ENCODE measurements around the gene PIP4K2C.
"Not testable (repeated sequence)": the region's sequence is repeated elsewhere in the genome, so short reads cannot be mapped to it uniquely, and the experiment has no call there.

The PIP4K2C gene

DNA sequence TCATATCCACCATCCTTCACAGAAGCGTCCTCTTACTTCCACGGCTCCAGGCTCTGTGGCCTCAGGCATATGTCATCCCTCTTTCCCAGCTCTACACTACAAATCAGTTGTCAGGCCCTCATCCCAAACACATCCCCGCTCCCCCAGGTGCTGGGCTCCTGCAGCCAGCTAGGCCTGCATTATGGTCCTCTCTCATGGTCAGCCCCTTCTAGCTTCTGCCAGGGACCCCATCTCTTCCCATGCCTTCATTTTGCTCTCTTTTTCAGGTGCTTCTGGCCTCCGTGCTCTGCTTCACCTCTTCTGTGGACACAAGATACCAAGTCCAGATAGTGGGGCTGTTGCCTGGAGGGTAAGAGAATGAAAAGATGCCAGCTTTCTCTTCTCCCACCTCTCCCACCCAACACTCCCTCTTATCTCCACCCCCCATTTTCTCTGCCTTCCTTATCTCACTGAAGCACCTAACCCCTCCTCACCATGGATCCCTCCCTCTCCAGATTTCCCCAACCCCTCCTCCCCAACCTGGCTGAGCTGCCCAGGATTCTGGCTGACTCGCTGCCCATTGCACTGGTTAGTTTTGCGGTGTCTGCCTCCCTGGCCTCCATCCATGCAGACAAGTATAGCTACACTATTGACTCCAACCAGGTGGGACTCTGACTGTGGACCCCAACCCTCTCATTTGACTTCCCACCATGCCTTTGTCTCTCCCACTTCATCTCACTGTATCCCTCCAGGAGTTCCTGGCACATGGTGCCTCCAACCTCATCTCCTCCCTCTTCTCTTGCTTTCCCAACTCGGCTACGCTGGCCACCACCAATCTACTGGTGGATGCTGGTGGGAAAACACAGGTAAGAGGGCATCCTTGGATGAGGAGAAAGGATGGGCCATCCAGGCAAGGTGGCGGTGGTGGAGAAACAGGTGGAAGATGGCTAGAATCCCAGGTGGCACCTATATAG, 31.6 kb downstream of the PIP4K2C start:
- FAIRE-seq: no peak

DNA sequence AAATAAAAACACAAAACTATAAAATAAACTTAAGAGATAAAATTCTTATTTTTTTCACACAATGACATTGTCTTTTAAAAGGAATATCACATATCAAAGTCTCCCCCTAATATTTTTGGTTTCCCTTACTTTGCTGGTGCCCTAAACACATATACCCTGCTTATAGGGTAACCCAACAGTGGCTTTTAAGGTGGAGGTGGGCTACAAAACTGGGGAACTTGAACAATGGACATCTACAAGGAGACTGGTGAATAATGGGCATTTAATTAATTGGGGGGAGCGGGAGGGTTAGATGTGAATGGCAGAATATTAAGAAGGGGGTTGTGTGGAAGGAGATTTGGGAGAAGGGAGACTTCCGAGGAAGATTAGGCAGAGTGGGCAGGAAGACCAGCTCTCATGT, 32.4 kb downstream of the PIP4K2C start:
- FAIRE-seq: no peak

DNA sequence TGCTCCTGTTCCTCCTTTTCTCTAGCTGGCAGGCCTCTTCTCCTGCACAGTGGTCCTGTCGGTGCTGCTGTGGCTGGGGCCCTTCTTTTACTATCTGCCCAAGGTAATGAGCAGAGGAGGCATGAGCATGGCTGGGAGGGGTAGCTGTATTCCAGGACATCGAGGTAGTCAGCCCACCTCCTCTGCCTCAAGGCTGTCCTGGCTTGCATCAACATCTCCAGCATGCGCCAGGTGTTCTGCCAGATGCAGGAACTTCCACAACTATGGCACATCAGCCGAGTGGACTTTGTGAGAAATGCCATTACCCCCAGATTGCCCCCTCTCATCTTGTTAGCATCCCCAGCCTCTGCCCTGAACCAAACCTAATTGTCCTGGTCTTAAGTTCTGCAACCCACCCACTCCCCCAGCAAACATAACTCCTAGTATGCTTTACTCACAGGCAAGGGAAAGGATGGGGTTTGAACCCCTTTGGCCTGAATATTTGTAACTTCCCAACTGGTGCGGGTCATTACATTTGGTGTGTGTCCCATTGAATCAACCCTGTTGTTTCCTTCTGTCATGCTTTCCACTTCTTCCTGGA, 32.9 kb downstream of the PIP4K2C start:
- no peak for FAIRE-seq

DNA sequence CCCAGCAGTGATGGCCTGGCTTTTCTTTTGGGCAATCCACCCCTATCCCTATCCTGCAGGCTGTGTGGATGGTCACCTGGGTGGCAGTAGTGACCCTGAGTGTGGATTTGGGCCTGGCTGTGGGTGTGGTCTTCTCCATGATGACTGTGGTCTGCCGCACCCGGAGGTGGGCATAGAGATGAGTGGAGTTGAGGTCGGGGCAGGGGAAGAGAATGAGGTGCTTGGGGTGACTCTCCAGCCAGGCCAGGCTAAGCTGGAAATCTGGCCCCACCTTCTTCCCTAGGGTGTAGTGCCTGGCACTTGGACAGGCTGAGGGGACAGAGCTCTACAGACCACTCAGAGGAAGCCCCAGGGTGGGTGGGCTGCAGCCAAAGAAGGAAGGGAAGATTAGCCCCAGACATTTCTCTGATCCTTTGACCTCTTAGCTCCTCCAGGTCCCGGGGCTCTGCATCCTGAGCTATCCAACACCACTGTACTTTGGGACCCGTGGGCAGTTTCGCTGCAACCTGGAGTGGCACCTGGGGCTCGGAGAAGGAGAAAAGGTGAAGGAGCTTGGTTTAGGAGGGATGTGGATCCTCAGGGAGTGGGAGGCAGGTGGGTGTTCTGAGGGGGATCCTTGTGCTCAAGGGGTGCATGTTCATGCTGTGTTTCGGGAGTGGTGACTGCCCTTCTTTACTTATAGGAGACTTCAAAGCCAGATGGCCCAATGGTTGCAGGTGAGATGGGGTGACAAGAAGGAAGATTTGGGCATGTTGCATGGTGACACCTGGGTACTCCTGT, 33.6 kb downstream of the PIP4K2C start:
- FAIRE-seq: no peak

GRCh38 chr12:57625261-57626032, 34.5 kb downstream of the PIP4K2C start:
- no peak for FAIRE-seq

DNA sequence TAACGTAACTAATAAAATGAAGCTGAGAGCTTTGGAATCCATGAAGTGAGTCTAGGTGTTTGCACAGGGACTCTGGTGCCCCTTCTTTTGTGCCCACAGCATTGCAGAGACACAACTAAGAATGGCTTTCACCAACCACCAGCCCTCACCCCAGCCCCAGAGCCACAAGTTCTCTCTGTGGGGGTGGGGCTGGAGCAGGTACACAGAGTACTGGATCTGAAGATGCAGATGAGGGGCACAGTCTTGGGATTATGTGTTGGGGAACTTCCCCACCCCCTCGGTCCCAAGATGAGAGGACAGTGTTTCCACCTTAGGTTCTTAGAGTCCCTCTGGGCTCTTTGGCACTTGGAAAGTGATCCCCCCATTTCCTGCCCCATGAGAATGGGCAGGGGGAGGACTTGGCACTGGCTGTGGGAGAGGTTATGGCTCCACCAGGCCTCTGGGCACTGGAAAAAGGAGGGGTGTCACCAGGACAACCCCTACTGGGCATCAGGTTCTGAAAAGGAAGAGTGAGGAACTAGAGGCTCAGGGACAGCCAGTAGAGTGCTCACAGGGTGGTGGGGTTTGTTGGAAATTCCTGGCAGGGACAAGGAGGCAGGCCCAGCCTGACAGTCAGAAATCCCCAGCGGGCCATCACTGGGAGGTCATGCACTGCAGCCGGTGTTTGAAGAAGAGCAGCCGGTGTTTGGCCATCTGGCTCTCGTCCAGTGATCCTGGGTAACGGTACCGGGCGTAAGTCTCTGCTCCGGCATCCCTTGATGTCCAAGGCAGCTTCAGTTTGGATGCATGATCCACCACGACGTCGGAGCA, 35.3 kb downstream of the PIP4K2C start:
- no peak for FAIRE-seq

DNA sequence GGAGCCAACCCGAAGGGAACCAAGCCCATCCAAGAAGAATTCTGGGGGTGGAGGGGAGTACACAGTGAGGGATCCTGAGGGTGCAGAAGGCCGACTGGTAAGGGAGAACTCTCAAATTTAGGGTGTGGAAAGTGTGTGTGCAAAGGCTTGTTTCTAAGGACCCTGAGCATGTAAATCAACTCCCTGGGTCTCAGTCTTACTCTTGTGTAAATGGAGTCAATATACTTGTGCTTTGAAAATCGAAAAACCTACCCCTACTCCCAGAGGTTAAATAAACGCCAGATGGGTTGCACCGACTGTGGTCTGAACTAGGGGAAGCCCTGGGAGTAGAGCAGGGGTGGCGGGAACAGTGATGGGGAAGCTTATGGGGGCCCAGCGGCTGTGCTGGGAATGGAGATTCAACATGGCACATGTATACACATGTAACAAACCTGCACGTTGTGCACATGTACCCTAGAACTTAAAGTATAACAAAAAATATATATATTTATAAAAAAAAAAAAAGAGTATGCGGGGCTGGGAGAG, 36.0 kb downstream of the PIP4K2C start:
- FAIRE-seq: no peak

DNA sequence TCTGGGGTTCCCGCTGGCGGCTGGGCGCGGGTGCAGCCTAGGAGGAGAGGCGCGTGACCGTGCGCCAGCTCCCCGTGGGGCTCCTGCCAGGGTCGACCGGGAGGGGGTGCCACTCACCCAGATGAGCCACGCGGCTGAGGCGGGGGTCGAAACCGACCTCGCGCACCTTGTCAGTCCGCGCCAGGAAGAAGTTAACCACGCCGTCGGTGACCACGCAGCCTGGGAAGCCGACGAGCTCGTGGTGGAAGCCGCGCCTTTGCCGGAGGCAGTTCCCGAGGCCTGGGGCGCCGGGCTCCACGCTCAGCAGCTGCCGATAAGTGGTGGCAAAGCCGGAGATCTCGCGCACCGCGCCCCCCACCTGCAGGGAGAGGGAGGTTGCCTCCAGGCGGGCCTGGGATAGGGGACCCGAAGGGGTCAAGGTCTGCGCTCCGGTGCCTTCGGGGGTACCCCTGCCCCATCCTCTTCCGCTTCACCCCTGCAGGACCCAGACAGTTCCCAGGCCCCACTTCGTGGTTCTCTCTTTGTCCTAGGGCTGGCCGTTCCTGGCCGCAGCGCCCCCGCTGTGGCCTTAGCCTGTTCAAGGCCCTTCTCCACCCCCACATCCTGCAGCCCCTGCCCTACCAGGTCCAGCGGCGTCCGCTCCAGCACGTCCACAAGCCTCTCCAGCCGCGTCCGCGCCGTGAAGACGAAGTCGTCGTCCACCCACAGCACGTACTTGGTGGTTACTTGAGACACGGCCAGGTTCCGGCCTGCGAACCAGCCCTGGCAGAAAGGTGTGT, 36.7 kb downstream of the PIP4K2C start:
- FAIRE-seq: no peak

GRCh38 chr12:57628280-57629191, 37.5 kb downstream of the PIP4K2C start:
- FAIRE-seq: no peak

DNA sequence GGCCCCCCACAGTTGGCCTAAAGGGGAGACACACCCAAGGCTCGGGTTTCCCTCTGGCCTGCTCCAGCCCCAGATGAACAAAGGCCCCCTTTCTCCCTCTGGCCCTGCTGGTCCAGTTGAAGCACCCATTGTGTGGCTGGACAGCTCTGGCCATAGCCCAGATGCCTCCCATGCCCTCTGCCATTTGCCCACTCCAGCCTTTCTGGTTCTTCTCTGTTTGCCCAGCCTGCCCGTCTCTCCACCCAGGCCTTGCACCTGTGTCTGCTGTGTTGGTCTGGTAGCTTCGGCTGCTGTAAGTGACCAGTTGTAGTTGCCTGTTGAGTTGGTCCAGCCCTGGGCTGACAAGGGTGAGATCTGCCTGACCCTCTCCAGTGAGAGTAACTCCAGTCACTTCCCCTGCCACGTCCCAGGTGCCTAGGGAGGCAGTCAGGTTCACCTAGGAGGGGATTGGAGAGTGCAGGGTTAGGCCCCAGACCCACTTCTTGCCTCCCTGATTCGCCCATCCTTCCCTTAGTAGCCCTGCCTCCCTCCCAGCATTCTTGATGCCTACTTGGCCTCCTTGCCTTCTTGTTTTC, 39.0 kb downstream of the PIP4K2C start:
- no peak for FAIRE-seq

DNA sequence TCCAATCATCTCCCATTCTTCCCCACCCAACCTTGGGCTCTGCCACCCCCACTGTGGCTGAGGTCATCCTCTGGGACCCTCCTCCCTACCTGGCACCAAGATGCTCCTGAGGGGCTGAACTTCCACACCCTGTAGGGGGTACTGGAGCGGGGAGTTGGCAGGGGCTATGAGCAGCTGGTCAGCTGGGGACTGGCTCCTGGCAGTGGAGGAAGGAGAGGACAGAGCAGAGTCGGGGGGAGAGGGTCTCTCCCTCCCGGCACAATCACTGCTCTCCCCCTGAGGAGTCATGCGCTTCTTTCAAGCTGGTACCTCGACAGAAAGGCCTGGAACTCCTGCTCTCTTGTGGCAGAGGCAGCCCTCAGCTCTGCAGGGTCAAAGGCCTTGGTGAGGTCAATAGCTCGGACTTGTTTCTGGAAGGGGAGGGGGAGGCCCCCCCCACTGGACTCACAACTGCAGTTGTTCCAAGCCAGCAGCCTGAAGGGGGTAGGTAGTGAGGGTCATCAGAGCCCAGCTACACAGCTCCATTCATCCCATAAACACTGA, 40.0 kb downstream of the PIP4K2C start:
- FAIRE-seq: no peak

DNA sequence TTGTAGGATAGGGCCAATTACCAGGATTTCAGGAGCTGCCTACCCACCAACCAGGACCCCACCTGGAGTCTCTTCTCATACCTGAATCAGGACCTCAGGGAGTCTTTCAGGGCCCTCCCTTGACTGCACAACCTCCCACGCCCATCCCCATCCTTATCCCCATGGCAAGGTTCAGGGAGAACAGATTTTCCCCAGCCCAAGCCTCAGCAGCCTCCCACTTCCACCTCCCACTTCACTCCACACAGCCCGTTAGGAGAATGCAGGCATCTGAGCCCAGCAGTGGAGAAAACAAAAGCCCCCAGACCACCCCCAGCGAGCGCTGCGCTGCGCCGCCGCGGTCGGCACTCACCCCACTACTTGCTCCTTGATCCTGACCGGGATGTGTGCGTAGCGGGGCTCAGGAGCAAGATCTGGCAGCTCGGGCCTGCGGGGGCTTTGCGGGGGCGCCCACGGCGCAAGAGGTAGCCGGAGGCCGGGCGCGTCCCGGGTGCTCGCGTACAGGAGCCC, 40.6 kb downstream of the PIP4K2C start:
- FAIRE-seq: no peak

GRCh38 chr12:57632073-57632957, 41.3 kb downstream of the PIP4K2C start:
- FAIRE-seq: no peak

GRCh38 chr12:57632958-57633840, 42.2 kb downstream of the PIP4K2C start, which contains the start of gene B4GALNT1:
TSS of gene B4GALNT1 (minus strand) at chr12:57633201. CDS start at chr12:57632132, 1,069 bp downstream.
- FAIRE-seq: no peak

GRCh38 chr12:57636731-57637130, 45.7 kb downstream of the PIP4K2C start:
- not testable (repeated sequence) for FAIRE-seq

- FAIRE-seq: no peak
These were observed 46.4 kb downstream of the PIP4K2C start for GRCh38 chr12:57637364-57637763.

All from endometrium (tissue), 2 donors.